UCSD-AML1 (cell line): Measurements from ENCODE around the gene LTB4R2.
A peak's percentile ranks its signal among the peaks of the same experiment; 100 is the strongest.

ENCODE experiments used
- DNase-seq: peaks from one replicate; lab custom pipeline; 2025; ENCODE audit not compliant: unreplicated experiment; lab: John Stamatoyannopoulos, UW

Gene LTB4R2

DNA sequence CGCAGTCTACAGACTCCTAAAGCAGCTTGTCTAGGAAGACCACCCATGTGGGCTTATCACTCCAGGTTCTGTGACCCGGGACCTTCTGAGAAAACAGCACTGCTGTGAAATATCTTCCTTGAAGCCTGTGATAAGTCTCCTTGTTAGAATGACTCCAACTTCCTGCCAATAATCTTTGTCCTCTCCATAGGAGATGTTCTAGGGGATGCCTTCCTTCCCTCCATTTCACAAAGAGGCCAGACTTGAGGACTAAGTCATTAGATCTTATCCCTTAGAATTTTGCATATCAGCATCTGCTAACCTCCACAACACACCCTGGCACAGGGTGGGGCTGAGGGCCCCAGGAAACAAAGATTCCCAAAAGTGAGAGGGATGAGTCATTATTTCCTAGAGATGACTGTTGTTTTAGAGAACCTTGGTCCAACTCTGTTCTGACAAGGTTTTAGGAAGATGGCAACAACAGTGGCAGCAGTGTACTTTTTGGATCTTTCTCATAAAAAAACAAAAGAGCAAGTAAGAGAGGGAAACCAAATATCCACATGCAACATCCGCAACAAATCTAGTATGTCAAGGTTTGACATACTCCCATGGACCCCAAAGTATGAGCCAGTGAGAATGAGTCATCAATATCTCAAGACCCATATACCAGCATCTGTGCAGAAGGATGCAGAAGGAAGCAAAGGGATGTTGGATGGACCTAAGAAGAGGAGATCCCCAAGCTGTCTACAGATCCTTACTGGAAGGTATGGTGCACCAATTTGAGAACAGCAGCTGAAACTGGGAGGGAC is 7.4 kb downstream of the LTB4R2 start:
- no peak for DNase-seq

DNA sequence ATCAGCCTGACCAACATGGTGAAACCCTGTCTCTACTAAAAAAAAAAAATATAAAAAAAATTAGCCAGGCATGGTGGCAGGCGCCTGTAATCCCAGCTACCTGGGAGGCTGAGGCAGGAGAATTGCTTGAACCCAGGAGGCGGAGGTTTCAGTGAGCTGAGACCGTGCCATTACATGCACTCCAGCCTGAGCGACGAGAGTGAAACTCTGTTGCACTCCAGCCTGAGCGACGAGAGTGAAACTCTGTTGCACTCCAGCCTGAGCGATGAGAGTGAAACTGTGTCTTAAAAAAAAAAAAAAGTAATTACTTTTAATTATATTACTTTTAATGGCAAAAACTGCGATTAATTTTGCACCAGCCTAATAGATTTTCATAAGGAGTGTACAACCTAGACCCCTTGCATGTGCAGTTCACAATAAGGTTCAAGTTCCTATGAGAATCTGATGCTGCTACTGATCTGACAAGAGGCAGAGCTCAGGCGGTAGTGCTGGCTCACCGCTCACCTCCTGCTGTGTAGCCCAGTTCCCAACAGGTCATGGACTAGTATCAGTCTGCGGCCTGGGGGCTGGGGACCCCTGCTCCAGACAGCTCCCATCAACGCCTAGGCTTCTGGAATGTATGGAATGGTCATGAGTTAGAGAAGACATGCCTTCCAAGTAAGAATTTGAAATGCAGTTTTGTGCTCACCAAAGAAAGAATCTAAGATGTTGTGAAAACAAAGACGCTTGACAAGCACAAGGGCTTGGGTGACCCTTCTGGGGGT is 11.5 kb downstream of the LTB4R2 start:
- no peak for DNase-seq

DNA sequence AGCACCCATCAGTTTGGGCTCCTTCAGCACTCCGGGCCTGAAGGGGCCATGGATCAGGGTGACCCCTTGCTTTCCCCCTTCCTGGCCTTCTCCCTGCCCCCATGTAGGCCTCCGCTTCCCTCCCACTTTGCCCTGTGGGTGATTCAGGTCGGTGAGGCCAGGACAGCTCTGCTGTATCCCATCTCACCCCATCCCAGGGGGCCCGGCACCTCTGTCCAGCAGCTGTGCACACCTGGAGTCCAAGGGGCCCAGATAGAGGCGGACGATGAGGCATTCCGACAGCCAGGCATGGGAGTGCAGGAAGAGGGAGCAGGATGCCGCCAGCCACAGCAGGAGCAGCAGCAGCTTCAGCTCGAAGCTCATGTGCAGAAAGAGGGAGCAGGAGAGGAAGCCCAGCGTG is 12.7 kb downstream of the LTB4R2 start:
- no peak for DNase-seq

DNA sequence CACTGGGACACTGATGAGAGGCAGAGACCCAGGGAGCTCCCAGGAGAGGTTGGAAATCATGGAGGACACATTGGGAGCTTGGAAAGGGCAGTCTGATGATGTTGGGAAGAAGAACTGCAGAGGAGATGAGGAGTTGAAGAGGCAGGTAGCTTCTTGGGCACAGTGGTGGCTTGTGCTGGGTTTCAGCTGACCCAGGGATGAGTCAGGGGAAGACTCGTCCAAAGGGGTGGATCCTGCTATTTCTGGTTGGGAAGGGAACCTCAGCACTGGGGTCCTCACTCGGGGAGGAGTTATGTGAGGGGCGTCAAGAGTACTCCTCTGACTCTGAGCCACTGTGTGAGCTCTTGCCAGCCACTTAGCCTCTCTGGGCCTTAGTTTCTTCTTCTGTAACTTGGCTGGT is 13.4 kb downstream of the LTB4R2 start:
- DNase-seq, result no peak

DNA sequence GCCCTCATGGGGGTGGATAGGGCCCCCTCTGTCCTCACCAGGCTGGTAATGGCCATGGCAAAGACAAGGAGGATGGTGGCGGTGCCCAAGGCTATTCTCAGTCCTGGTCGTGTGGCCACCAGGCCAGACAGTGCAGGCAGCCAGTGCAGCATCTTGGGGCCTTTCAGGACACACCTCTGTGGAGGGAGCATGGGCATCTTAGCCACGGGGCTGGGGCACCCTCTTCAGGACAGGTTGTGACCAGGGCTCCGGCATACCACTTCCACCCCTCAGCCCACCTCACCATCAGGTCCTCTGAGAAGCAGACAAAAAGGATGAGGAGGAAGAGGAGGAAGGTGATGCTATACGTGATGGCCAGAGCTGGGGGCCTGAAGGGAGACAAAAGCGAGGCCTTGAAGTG is 14.1 kb downstream of the LTB4R2 start:
- no peak for DNase-seq

GRCh38 chr14:24325041-24325530 is 15.1 kb downstream of the LTB4R2 start:
- no peak for DNase-seq

GRCh38 chr14:24325963-24326362 is 16.0 kb downstream of the LTB4R2 start:
- DNase-seq, result no peak

DNA sequence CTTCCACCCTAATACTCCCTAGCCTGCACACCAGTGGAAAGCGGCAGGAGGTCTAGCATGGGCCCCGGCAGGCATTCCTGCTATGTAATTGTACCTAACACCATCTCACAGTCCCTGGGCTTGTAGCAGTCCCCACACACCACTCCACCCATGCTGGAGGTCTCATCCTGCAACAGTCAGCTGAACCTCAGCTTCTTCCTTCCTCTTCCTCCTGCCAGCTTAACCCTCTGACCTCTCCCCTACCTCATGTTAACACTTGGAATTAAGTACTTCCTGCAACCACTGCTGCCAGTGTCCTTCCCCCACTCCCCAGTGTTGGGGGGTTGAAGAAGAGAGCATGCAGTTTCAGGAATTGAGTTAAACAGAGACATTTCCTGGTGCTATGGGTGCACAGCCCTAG is 17.4 kb downstream of the LTB4R2 start:
- DNase-seq, result no peak

- DNase-seq, result peak; percentile 24
Observed at GRCh38 chr14:24327914-24328313, 18.0 kb downstream of the LTB4R2 start.

- no peak for DNase-seq
Observed at GRCh38 chr14:24329073-24329663, 19.2 kb downstream of the LTB4R2 start.

- peak; percentile 79 for DNase-seq
Observed at GRCh38 chr14:24329736-24330135, 19.8 kb downstream of the LTB4R2 start.

GRCh38 chr14:24330973-24331674 is 21.2 kb downstream of the LTB4R2 start:
- no peak for DNase-seq

DNA sequence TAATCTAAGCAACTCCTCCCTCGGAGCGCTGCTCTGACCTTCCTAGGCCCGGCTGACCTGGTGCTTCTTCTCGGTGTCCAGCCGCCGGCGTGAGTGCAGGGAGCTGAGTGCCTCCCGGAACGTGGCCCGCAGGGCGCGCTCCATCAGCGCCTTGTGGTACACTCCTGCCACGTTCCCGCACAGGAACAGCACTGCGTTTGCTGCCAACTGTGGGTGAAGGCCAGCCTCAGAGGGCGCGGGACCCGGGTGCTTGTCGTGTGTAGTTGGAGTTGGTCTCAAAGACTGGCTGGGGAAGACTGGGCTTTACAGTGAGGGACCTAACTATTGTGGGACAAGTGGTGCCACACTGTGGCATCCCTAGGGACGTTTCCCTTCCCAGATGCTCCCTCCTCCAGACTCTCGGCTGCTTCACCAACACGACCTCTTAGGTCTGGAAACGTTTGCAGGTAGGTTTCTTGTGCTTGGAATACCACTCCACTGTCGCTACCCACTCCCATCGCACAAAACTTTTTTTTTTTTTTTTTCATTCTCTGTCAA is 21.9 kb downstream of the LTB4R2 start:
- DNase-seq, result no peak

DNA sequence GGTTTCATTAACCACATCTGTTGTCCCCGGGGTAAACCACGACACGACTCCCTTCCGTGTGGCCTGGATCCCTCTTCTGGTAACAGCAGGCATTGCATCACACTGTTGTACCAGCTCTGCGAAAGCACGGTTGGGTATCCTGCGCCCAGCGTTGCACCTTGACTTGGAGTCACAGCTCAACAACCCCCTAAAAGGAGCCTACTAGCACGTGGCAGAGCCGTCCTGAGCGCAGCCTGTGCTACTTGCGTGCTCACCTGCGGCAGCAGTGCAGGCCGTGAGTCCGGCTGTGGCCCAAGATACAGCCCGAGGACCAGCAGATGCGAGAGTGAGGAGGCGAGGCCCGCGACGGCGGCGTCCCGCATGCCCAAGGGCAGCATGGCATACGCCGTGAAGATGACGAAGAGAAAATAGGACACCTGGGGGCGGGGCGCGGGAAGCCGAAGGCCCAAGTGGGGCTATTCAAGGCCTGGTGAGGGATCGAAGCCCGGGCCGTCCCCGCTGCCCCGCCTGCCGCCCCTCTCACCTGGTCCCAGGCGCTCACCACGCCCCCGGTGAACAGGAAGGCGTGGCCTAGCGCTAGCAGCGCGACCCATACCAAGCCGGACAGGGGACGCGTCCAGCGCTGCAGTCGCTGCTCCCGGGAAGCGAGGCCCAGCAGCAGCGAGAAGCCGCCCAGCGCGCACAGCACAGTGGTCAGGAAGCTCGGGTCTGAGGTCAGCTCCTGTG is 22.5 kb downstream of the LTB4R2 start:
- DNase-seq, result peak; percentile 64

- peak; percentile 58 for DNase-seq
Observed at GRCh38 chr14:24334431-24335291, 24.7 kb downstream of the LTB4R2 start, which contains the start of gene ADCY4. ADCY4 (minus strand) TSS chr14:24335071; CDS start chr14:24334652, 419 bp downstream.

DNA sequence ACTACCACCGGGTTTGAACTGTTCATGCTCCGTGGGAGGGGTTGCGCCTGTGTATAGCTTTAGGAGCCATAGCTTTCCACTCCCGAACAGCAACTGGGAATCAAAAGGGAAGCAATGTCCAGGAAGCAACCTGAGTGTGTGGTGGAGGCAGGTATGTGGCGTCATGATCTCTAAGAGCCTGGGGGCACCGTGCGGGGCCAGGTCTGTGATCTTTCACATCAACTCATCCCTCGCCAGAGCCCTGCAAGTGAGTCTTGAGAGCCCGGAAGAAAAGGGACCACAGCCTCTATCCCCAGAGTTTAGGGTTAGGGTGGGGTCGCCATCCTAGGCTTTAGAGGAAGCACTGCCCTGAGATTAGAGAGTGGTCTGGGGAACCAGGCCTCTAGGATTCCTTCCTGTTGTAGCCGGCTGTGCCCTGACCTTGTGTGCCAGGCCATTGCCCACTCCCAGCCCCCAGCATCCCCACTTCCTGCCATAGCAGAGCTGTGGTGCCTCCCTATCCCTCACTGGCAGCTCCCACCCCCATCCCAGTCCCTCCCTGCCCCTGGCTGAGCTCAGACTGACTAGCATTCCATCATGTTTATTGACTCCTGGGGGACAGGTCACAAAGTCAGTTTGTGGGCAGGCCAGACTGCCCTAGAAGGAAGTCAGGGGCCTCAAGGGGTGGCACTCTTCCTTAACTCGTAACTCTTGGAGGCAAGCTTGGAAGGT is 25.7 kb downstream of the LTB4R2 start:
- DNase-seq, result peak; percentile 71

- DNase-seq, result no peak
Observed at GRCh38 chr14:24337144-24337823, 27.3 kb downstream of the LTB4R2 start.

GRCh38 chr14:24337824-24338175 is 27.9 kb downstream of the LTB4R2 start:
- DNase-seq, result no peak
